ENCODE measurements around the gene CDH12.
"Not testable (repeated sequence)": the region's sequence is repeated elsewhere in the genome, so short reads cannot be mapped to it uniquely, and the experiment has no call there.

CDH12 gene

GRCh38 chr5:22465616-22466015, 387.5 kb downstream of the CDH12 start:
- no peak for DNase-seq

DNA sequence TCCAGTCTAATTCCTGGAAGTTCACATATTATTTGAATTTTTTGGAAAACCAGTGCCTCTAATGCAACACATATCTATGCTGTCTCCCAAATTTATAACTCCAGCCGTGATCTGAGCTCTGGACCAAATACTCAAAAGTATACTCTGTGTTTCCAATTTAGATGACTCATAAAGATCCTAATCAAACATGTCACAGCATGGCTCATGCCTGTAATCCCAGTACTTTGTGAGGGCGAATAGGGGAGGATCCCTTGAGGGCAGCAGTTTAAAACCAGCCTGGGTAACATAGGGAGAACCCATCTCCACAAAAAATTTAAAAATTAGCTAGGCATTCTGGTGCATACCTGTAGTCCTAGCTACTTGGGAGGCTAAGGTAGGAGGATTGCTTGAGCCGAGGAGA, 388.0 kb downstream of the CDH12 start:
- no peak for DNase-seq

- DNase-seq, result no peak
Measured at GRCh38 chr5:22460189-22460588, 393.0 kb downstream of the CDH12 start.

GRCh38 chr5:22432905-22433304, 420.2 kb downstream of the CDH12 start:
- DNase-seq, result no peak

GRCh38 chr5:22431840-22432239, 421.3 kb downstream of the CDH12 start:
- no peak for DNase-seq

GRCh38 chr5:22431406-22431805, 421.7 kb downstream of the CDH12 start:
- no peak for DNase-seq

DNA sequence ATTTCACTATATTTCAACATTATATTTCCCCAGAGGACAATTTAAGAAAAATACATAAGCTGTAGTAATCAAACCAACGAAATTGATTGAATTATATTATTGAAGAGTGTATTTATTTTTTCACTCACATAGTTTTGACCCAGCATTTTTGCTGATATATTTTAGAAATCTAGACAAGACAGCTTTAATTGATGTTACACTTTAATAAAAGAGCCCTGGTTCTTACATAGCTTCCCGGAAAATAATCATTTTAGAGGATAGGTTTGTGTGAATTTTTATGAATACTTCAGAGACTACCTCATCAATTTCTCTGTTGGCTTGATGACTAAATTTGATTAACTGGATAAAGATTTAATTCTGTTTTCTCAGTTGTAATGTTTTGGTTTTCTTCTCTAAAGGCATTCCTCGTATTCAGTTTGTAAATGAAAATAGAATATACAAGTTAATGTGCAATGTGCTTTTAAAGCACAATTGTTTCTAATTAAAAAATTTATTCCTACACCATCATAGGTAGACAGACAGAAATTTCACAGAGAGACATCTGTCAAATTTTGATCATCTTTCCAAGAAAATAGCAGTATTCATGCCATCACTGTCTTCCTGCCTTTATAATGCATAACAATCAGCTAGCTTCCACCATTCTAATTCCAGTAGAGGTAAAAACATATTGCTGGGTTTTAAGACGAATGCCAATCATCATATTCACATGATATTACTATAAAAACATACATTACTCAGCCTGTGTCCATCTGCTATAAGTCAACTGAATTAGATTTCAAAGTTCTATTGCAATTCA, 441.4 kb downstream of the CDH12 start:
- no peak for DNase-seq

DNA sequence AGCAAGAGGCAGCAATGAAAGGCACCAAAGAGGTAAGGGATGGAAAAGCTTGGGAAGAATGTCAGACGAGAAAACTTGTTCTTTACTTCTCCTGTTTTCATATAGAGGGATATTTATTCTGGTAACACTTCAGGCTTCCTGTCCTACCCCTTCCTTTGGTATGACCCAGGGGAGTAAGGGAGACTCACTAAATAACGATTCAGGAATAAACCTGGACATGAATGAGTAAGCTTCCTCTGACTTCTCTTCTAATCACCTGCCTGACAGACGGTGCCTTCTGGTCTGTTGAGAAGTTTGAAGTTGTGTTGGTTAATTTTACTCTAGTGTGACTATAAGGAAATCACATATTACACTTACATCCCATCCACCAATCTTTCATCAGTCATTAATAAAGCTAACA, 461.2 kb downstream of the CDH12 start:
- no peak for DNase-seq

- no peak for DNase-seq
Measured at GRCh38 chr5:22390888-22391287, 462.3 kb downstream of the CDH12 start.

GRCh38 chr5:22372826-22373660, 480.1 kb downstream of the CDH12 start:
- no peak for DNase-seq

GRCh38 chr5:22372376-22372775, 480.8 kb downstream of the CDH12 start:
- peak in 42 of 58 donors; percentile 5 to 77 (median 30) for DNase-seq

DNA sequence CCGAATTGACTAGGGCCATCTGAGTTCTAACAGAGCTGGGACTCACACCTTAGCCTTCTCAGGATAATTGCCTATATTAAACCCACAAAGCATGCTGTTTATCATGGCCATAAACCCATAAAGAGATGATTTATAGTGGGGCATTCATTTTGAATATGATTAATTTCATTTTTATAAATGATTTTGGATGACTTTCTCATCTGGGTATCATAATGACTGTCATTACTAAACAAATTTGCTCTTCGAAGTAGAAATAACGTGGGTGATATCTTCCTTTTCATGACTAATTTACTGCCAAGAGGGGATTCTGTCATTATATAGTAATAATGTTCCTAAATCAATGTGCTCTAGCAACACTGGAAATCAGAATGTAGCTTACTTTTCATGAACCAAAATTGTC, 498.2 kb downstream of the CDH12 start:
- no peak for DNase-seq

- DNase-seq, result no peak
Measured at GRCh38 chr5:22352493-22352892, 500.7 kb downstream of the CDH12 start.

DNA sequence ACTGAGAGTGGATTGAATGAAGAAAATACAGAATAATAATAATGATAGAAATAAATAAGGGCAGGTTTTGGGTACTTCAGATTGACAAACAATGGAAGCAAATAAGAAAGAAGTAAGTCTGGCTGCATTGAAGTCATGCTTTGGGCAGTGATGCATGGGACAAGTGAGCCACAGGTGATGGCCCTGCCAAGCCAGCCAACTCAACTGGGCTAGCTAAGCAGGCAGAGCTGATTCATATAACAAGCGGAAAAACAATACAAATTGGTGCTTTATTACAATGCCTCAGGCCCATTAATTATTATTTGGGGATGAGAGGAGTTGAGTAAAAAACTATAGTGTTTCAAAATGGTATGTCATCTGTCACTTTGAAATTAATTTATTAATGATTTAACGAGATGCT, 502.0 kb downstream of the CDH12 start:
- no peak for DNase-seq

DNA sequence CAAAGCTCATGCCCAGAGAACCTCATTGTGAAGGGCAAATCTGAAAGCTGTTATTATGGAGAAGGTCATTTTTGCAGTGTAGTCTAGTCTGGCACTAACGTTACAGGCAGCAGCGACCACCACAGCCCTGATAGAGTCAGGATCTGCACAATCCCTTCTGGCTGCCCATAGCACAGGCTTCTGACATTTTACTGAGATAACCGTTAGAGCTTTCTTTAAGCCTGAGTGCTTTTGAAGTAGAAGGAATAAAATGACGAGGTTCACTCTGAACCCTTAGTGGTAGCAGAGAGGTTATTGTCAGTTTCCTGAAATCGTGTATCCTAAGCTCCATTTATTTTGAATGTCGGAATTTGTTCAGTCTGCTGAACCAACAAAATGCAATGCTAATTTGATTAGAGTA, 505.1 kb downstream of the CDH12 start:
- DNase-seq, result no peak

- no peak for DNase-seq
Measured at GRCh38 chr5:22344000-22344399, 509.1 kb downstream of the CDH12 start.

DNA sequence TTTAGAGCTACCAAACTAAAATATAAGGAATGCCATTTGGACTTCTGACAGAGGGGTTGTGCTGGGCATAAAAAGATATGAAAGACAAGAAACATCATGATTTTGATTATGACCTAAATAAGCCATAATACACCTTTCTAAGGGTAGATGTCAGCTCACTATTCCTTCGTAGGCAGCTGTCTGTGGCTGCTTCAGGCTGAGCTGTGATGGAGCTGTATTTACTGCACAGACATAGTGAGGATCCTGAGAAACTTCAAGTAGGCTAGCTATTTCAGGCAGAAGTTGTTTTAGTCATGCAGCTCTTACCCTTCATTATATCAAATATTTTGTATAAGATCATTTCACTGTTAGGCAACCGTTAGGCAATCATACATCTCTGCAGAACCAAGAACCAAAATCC, 511.7 kb downstream of the CDH12 start:
- peak in 1 of 58 donors; percentile 4 for DNase-seq

GRCh38 chr5:22332949-22333348, 520.2 kb downstream of the CDH12 start:
- not testable (repeated sequence) for DNase-seq

- peak in 1 of 58 donors; percentile 0 for DNase-seq
Measured at GRCh38 chr5:22329683-22330082, 523.5 kb downstream of the CDH12 start.

GRCh38 chr5:22319798-22320197, 533.3 kb downstream of the CDH12 start:
- no peak for DNase-seq

DNA sequence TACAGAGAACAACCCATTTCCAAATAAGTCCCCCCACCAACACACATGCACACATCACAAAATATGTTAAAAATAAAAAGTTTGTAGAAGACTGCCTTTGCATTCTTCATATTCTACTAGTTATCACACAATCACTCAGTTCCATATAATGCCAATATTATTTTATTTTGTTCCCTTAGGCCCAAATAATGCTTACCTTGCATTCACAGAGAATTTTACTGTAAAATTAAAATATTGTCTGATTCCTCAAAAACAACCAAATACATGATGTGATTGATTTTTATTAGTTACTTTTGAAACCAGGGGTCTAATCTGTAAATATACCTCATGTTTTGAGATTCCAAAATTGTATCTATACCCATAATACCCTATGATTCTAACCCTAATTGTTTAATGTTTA, 536.9 kb downstream of the CDH12 start:
- DNase-seq, result no peak

DNA sequence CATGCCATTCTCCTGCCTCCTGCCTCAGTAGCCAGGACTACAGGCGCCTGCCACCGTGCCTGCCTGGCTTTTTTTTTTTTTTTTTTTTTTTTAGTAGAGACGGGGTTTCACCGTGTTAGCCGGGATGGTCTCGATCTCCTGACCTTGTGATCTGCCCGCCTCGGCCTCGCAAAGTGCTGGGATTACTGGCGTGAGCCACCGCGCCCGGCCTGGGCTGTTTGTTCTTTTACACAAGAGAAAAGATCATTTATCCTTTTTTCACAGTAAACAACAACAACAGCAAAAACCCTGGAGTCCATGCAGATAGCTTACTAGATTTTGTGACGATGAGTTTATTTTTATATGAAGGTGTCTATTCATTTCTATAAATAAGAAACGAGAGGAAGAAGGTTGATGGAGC, 538.1 kb downstream of the CDH12 start:
- not testable (repeated sequence) for DNase-seq

GRCh38 chr5:22314548-22314947, 538.6 kb downstream of the CDH12 start:
- no peak for DNase-seq
